ENCODE measurements around the gene PRKAG2.

- TF ChIP-seq MAX (IDR thresholded peaks at IDR 0.05; ENCODE audit: low read depth, low read length): no peak
- no peak for TF ChIP-seq CTCF (IDR thresholded peaks at IDR 0.05; ENCODE audit: low read depth, low read length)
- no peak for TF ChIP-seq POLR2A (IDR thresholded peaks at IDR 0.05; ENCODE audit: extremely low read depth, insufficient read length)
- no peak for TF ChIP-seq MYC (IDR thresholded peaks at IDR 0.05; ENCODE audit: low read depth, low read length)
Observed at GRCh38 chr7:151840088-151840910, 36.6 kb downstream of the PRKAG2 start.

Data from NB4 (cell line).